Renal cortical epithelial cell (primary cell): ENCODE data around the gene MRPS22. TPM values are rescaled to one million over a fixed set of nuclear protein-coding genes. Genes with fewer than 3 reads are reported as not detected.
"Not testable (repeated sequence)": the region's sequence is repeated elsewhere in the genome, so short reads cannot be mapped to it uniquely, and the experiment has no call there.

Experiments
- DNase-seq: peaks from one replicate; pipeline ENCODE4 v3.0.0-alpha.2; 2011; ENCODE audit warnings: low read depth
- total RNA-seq: library from RNA; depleted of rRNA; stranded (reverse); fragments of >200 nt; gene quantifications from 2 replicates; pipeline ENCODE4 v1.2.3, GENCODE V29; 2014

MRPS22 gene
- total RNA-seq, 1 donor from 2014 or later, result 78.1 TPM

DNA sequence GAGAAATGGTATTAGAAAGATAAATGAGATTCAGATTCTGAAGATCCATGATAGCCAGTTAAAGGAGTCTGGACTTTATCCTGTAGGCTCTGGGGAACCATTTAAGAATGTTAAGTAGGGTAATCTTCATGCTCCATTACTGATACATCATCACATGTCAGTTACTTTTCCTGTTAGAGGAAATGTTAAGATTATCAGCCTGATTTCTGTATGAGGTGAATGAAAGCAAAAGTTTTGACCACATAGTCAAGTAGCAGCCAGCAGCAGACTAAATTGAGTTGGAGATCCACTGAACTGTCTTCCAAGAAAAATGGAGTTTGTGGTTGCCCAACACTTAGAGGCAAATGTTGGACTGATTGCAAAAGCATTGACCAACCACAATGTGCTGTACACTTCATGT, 50.3 kb downstream of the MRPS22 start:
- DNase-seq, result peak; percentile 11

DNA sequence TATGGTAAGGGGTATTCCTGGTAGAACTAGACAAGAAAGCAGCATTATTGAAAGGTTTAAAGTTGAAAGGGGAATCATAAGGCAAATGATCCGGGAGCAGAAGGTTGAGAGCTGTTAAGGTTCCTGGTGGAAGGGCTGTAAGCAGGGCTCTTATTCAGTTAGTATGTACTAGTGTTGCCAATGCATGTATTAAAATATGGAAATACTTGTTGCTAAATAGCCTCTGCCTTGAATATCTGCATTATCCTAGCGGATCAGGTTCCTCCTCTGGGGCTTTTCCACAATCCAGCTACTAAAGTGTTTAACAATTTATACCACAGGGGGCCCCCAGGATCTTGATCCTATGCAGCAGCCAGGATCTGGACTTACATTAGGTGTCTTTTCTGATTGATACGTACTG, 52.9 kb downstream of the MRPS22 start:
- no peak for DNase-seq

DNA sequence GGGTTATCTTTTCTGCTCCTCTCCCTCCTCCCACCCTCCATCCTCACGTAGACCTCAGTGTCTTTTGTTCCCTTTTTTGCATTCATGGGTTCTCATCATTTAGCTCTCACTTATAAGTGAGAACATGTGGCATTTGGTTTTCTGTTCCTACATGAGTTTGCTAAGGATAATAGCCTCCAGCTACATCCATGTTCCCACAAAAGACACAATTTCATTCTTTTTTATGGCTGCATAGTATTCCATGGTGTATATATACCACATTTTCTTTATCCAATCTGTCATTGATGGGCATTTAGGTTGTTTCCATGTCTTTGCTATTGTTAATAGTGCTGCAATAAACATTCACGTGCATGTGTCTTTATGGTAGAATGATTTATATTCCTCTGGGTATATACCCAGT, 57.3 kb downstream of the MRPS22 start:
- DNase-seq, result not testable (repeated sequence)

Other genes with a start within 250 kb of the MRPS22 start
- gene COPB2, start 45.6 kb downstream of the MRPS22 start, total RNA-seq, result 216 and 238 TPM in 2 replicates
- not detected in 2 replicates for gene RBP2, start 132.5 kb downstream of the MRPS22 start, total RNA-seq
- gene RBP1, start 195.7 kb downstream of the MRPS22 start, total RNA-seq, result 4.7 and 5.6 TPM in 2 replicates